Trophoblast cell (in vitro differentiated cells and primary cell): ENCODE results near the gene SPRED2.

ENCODE experiments used
- DNase-seq, 2 donors: peaks; one replicate each; pipeline ENCODE4 v3.0.0-alpha.2; 2016
- H2AFZ ChIP-seq: 2 replicates; pipeline ENCODE4 v1.6.1; 2013; ENCODE audit warnings: low read length, moderate library complexity, mild to moderate bottlenecking; ENCODE audit not compliant: insufficient read depth, poor library complexity
- H2AK5ac ChIP-seq: 2 replicates; pipeline ENCODE4 v1.6.1; 2013; ENCODE audit warnings: mild to moderate bottlenecking, low read length
- H2BK120ac ChIP-seq: 2 replicates; pipeline ENCODE4 v1.6.1; 2013; ENCODE audit warnings: low read length, mild to moderate bottlenecking, moderate library complexity; ENCODE audit not compliant: insufficient read depth, poor library complexity
- H2BK12ac ChIP-seq: 2 replicates; pipeline ENCODE4 v1.6.1; 2013; ENCODE audit warnings: mild to moderate bottlenecking, low read length, moderate library complexity
- H2BK5ac ChIP-seq: 2 replicates; pipeline ENCODE4 v1.6.1; 2013; ENCODE audit warnings: low read length, low read depth, moderate library complexity, mild to moderate bottlenecking; ENCODE audit not compliant: poor library complexity
- H3K14ac ChIP-seq: 2 replicates; pipeline ENCODE4 v1.6.1; 2013; ENCODE audit warnings: mild to moderate bottlenecking, low read length
- H3K18ac ChIP-seq: 2 replicates; pipeline ENCODE4 v1.6.1; 2013; ENCODE audit warnings: mild to moderate bottlenecking, low read length
- H3K23ac ChIP-seq: 2 replicates; pipeline ENCODE4 v1.6.1; 2013; ENCODE audit warnings: low read length
- H3K27ac ChIP-seq: 2 replicates; pipeline ENCODE4 v1.5.1; 2013; ENCODE audit warnings: low read depth, mild to moderate bottlenecking, inconsistent platforms, low read length, moderate library complexity
- H3K27me3 ChIP-seq: 2 replicates; pipeline ENCODE4 v1.6.1; 2013; ENCODE audit warnings: inconsistent platforms, mild to moderate bottlenecking, low read length, moderate library complexity; ENCODE audit not compliant: insufficient read depth
- H3K36me3 ChIP-seq, 2 experiments: 1 replicate in 1 of 2; 2 replicates in 1 of 2; pipeline ENCODE4 v1.6.1; 2013; ENCODE audit warnings: low read length in 2 of 2, mild to moderate bottlenecking in 2 of 2, moderate library complexity in 1 of 2; ENCODE audit not compliant: insufficient read depth in 2 of 2, control insufficient read depth in 1 of 2
- H3K4ac ChIP-seq: 2 replicates; pipeline ENCODE4 v1.6.1; 2013; ENCODE audit warnings: low read depth, mild to moderate bottlenecking, low read length, moderate library complexity
- H3K4me1 ChIP-seq, 2 experiments: 1 replicate in 1 of 2; 2 replicates in 1 of 2; pipeline ENCODE4 v1.6.1; 2013; ENCODE audit warnings: low read length in 2 of 2, mild to moderate bottlenecking in 2 of 2, moderate library complexity in 1 of 2; ENCODE audit not compliant: insufficient read depth in 2 of 2, control insufficient read depth in 1 of 2
- H3K4me2 ChIP-seq: 2 replicates; pipeline ENCODE4 v1.6.1; 2013; ENCODE audit warnings: inconsistent platforms, mild to moderate bottlenecking, low read length, moderate library complexity
- H3K4me3 ChIP-seq: 2 replicates; pipeline ENCODE4 v1.5.1; 2013; ENCODE audit warnings: mild to moderate bottlenecking, low read depth, low read length, inconsistent platforms
- H3K79me1 ChIP-seq: one replicate; pipeline ENCODE4 v1.6.1; 2013; ENCODE audit warnings: low read length
- H3K79me2 ChIP-seq: 2 replicates; pipeline ENCODE4 v1.6.1; 2013; ENCODE audit warnings: low read length, mild to moderate bottlenecking; ENCODE audit not compliant: control insufficient read depth, insufficient read depth, poor library complexity
- H3K9ac ChIP-seq: 2 replicates; pipeline ENCODE4 v1.6.1; 2013; ENCODE audit warnings: mild to moderate bottlenecking, low read length
- H3K9me3 ChIP-seq: 2 replicates; pipeline ENCODE4 v1.6.1; 2013; ENCODE audit warnings: low read depth, mild to moderate bottlenecking, control low read depth, inconsistent platforms, low read length; ENCODE audit not compliant: insufficient read depth
- H4K12ac ChIP-seq: 2 replicates; pipeline ENCODE4 v1.6.1; 2013; ENCODE audit warnings: low read depth, mild to moderate bottlenecking, low read length, moderate library complexity
- H4K8ac ChIP-seq: 2 replicates; pipeline ENCODE4 v1.6.1; 2013; ENCODE audit warnings: low read depth, mild to moderate bottlenecking, low read length, moderate library complexity
- H4K91ac ChIP-seq: one replicate; pipeline ENCODE4 v1.6.1; 2013; ENCODE audit warnings: low read depth, mild to moderate bottlenecking, low read length, moderate library complexity
- WGBS: extraction: QIAGEN DNeasy Blood & Tissue Kit; methylation state at CpG from one replicate; pipeline ENCODE4 v1.1.7; 2013; ENCODE audit warnings: missing lambda C conversion rate; ENCODE audit not compliant: insufficient read length, insufficient coverage; ENCODE audit errors: extremely low coverage; 5-methylcytosine and 5-hydroxymethylcytosine counted together

The SPRED2 gene

GRCh38 chr2:65276609-65277008 is 155.8 kb downstream of the SPRED2 start:
- Histone ChIP-seq H2BK120ac (no peak overlapping the region), H2AK5ac (no peak overlapping the region), H3K4me2 (no peak overlapping the region), H2BK5ac (no peak overlapping the region), H3K18ac (no peak overlapping the region), H3K79me2 (no peaks in the 10 kb centered on the region), H4K8ac (no peak overlapping the region), H3K4me3 (no peak overlapping the region), H3K4ac (no peak overlapping the region), H3K79me1 (no peaks in the 10 kb centered on the region), H2BK12ac (no peak overlapping the region), H3K36me3 (peaks cover 10 to 12% of the 10 kb centered on the region in 2 experiments), H4K12ac (no peak overlapping the region), H3K9me3 (no peaks in the 10 kb centered on the region), H3K27ac (no peak overlapping the region), H3K23ac (no peak overlapping the region), H3K14ac (no peak overlapping the region), H4K91ac (no peak overlapping the region), H2AFZ (no peak overlapping the region), H3K4me1 (no peaks in the 10 kb centered on the region), H3K27me3 (no peaks in the 10 kb centered on the region), H3K9ac (no peak overlapping the region)
- no peak for DNase-seq
- WGBS = no CpG with 5 or more reads among the region's 5 CpGs

DNA sequence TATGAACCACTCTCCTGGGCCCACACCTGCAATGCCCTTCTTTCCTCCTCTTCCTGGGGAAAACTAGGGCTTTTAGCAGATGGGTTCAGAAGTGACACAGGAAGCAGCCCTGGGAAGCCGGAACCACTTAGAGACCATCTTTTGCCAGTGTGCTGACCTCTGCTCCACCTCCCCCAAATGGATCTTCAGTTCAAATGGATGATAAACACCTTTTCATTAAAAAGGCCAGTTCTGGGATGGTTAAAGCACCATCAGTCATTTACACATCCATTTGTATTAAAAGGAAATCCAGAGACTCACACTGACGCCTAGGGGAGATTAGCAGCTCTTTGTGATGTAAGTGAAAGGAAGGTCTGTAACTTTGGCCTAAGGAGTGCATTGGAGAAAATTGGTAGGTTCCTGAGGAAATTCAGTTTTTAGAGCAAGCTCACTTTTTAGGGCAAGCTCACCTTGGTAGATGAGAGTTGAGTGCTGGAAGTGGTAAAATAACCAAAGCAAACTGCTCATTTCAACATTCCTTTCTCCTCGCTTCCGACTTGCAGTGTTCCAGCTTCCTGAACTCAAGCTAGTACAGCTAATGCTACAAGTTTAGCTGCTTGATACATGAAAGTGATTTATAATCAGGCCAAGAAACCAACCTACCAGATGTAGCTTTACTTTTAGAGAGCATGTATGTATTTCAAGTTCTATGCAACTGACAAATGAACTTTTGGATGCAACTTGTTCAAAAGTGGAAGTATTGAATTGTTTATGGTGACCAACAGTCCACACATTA is 157.1 kb downstream of the SPRED2 start:
- Histone ChIP-seq H2AFZ (no peak overlapping the region), H3K4me1 (no peaks in the 10 kb centered on the region), H3K9ac (no peak overlapping the region), H3K23ac (no peak overlapping the region), H3K14ac (no peak overlapping the region), H3K27ac (no peak overlapping the region), H3K27me3 (no peaks in the 10 kb centered on the region), H2BK120ac (no peak overlapping the region), H2BK12ac (no peak overlapping the region), H4K12ac (no peak overlapping the region), H3K4me3 (no peak overlapping the region), H4K8ac (no peak overlapping the region), H3K79me2 (no peaks in the 10 kb centered on the region), H3K36me3 (peaks cover 10 to 14% of the 10 kb centered on the region in 2 experiments), H2AK5ac (no peak overlapping the region), H3K9me3 (no peaks in the 10 kb centered on the region), H4K91ac (no peak overlapping the region), H3K4me2 (no peak overlapping the region), H3K18ac (no peak overlapping the region), H3K79me1 (no peaks in the 10 kb centered on the region), H3K4ac (no peak overlapping the region), H2BK5ac (no peak overlapping the region)
- no peak for DNase-seq
- no CpG with 5 or more reads among the region's 4 CpGs for WGBS

DNA sequence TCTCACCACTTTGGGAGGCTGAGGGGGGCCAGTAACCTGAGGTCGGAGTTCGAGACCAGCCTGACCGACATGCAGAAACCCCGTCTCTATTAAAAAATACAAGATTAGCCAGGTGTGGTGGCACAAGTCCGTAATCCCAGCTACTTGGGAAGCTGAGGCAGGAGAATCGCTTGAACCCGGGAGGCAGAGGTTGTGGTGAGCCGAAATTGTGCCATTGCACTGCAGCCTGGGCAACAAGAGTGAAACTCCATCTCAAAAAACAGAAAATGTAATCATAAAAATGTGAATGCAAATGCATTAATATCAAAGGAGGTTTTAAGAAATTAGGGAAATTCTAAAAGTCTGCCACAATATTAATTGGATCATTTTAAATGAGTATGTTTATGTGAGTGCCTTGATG is 159.1 kb downstream of the SPRED2 start:
- Histone ChIP-seq H3K4ac (no peak overlapping the region), H3K9me3 (no peaks in the 10 kb centered on the region), H3K14ac (no peak overlapping the region), H3K18ac (no peak overlapping the region), H3K9ac (no peak overlapping the region), H3K27ac (no peak overlapping the region), H3K4me1 (no peaks in the 10 kb centered on the region), H3K36me3 (peaks cover 10 to 19% of the 10 kb centered on the region in 2 experiments), H3K79me2 (no peaks in the 10 kb centered on the region), H2BK12ac (no peak overlapping the region), H3K4me3 (no peak overlapping the region), H3K4me2 (no peak overlapping the region), H3K27me3 (no peaks in the 10 kb centered on the region), H2BK120ac (no peak overlapping the region), H3K79me1 (no peaks in the 10 kb centered on the region), H2BK5ac (no peak overlapping the region), H4K12ac (no peak overlapping the region), H4K8ac (no peak overlapping the region), H2AFZ (no peak overlapping the region), H3K23ac (no peak overlapping the region), H2AK5ac (no peak overlapping the region), H4K91ac (no peak overlapping the region)
- no CpG with 5 or more reads among the region's 8 CpGs for WGBS
- no peak for DNase-seq

DNA sequence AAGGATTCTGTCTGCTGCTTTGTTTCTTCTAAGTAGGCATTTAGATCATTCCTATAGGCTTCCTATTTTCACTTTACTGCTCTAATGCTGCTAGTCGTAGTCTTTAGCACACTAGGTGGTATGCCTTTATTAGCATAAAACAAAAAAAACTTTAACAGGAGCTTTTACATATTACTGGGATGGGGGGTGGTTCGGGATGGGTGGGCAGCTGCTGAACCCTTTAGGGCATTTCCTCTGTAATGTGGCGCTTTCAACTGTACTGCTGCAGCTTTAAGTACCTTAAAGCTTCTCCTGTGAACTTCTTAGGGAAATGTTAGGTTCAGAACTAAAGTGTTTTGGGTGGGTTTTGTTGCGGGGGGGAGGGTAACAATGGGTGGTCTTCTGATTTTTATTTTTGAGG is 163.4 kb downstream of the SPRED2 start:
- no peaks in the 10 kb centered on the region for H3K79me2 ChIP-seq
- no peak overlapping the region for H3K4me2 ChIP-seq
- no peak overlapping the region for H2AFZ ChIP-seq
- H3K27me3 ChIP-seq = no peaks in the 10 kb centered on the region
- no peak overlapping the region for H2BK5ac ChIP-seq
- DNase-seq = no peak
- H3K4me1 ChIP-seq = no peaks in the 10 kb centered on the region
- H2BK120ac ChIP-seq = no peak overlapping the region
- no peak overlapping the region for H4K91ac ChIP-seq
- H2BK12ac ChIP-seq = no peak overlapping the region
- no peak overlapping the region for H3K23ac ChIP-seq
- no peak overlapping the region for H4K12ac ChIP-seq
- H3K4ac ChIP-seq = no peak overlapping the region
- H2AK5ac ChIP-seq = no peak overlapping the region
- no peaks in the 10 kb centered on the region for H3K9me3 ChIP-seq
- H4K8ac ChIP-seq = no peak overlapping the region
- no CpG with 5 or more reads among the region's 4 CpGs for WGBS
- H3K14ac ChIP-seq = no peak overlapping the region
- H3K18ac ChIP-seq = no peak overlapping the region
- H3K4me3 ChIP-seq = no peak overlapping the region
- no peak overlapping the region for H3K9ac ChIP-seq
- no peak overlapping the region for H3K27ac ChIP-seq
- no peaks in the 10 kb centered on the region for H3K79me1 ChIP-seq
- peaks cover 12 to 28% of the 10 kb centered on the region in 2 experiments for H3K36me3 ChIP-seq
